BLaER1 (cell line): ENCODE results near the gene ERCC3.
"Not testable (repeated sequence)": the region's sequence is repeated elsewhere in the genome, so short reads cannot be mapped to it uniquely, and the experiment has no call there.

Source experiments
- H3K27ac ChIP-seq: shearing (Covaris generic); formaldehyde crosslinking; 2 replicates; pipeline ENCODE4 v1.8.1; 2022
- H3K27me3 ChIP-seq: shearing (Covaris generic); formaldehyde crosslinking; 2 replicates; pipeline ENCODE4 v1.8.1; 2022
- H3K36me3 ChIP-seq: shearing (Covaris generic); formaldehyde crosslinking; 2 replicates; pipeline ENCODE4 v1.8.1; 2022
- H3K4me1 ChIP-seq: shearing (Covaris generic); formaldehyde crosslinking; 2 replicates; pipeline ENCODE4 v1.8.1; 2022
- H3K4me2 ChIP-seq: shearing (Covaris generic); formaldehyde crosslinking; 2 replicates; pipeline ENCODE4 v1.8.1; 2022
- H3K4me3 ChIP-seq: shearing (Covaris generic); formaldehyde crosslinking; 2 replicates; pipeline ENCODE4 v1.8.1; 2022
- H3K9ac ChIP-seq: shearing (Covaris generic); formaldehyde crosslinking; 2 replicates; pipeline ENCODE4 v1.8.1; 2022
- H3K9me3 ChIP-seq: shearing (Covaris generic); formaldehyde crosslinking; 2 replicates; pipeline ENCODE4 v1.8.1; 2022
- H4K20me1 ChIP-seq: shearing (Covaris generic); formaldehyde crosslinking; 2 replicates; pipeline ENCODE4 v1.8.1; 2022
- Cebpa-rat ChIP-seq: shearing (Covaris generic); IDR thresholded peaks from 2 replicates; pipeline ENCODE4 v1.8.1; 2022

Gene ERCC3

DNA sequence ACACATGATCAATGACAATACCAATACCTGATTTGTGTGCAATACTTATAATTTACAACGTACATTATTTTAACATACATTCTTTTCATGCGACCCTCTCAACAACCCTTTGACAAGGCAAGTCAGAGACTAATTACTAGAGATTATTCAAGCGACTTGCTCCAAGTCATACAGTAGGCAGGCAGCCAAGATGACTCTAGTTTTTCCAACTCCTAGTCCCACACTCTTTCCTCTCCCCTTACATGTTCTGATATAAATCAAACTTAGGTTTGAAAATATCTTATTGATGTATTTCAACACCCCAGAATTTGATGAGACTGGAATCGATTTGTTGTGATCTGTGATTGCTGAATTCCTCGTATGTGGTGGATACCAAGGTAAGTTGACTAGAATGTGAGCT is 65.8 kb downstream of the ERCC3 start:
- no peak overlapping the region for H3K27ac ChIP-seq

GRCh38 chr2:127227264-127227660 is 66.7 kb downstream of the ERCC3 start:
- peaks cover 15% of the 10 kb centered on the region for H3K9me3 ChIP-seq
- H3K4me3 ChIP-seq, H3K4me1 ChIP-seq, H3K36me3 ChIP-seq, H3K9ac ChIP-seq, H3K27me3 ChIP-seq, H3K4me2 ChIP-seq, H4K20me1 ChIP-seq, H3K27ac ChIP-seq: not testable (repeated sequence)

More for the DNA sequence above, 65.8 kb downstream of the ERCC3 start:
- no peak overlapping the region for H3K4me2 ChIP-seq
- no peaks in the 10 kb centered on the region for H3K27me3 ChIP-seq
- H3K36me3 ChIP-seq = no peaks in the 10 kb centered on the region
- no peak overlapping the region for H3K4me3 ChIP-seq
- no peaks in the 10 kb centered on the region for H4K20me1 ChIP-seq
- H3K9ac ChIP-seq = no peak overlapping the region
- TF ChIP-seq Cebpa-rat = no peak
- no peaks in the 10 kb centered on the region for H3K4me1 ChIP-seq
- H3K9me3 ChIP-seq = peaks cover 15% of the 10 kb centered on the region

DNA sequence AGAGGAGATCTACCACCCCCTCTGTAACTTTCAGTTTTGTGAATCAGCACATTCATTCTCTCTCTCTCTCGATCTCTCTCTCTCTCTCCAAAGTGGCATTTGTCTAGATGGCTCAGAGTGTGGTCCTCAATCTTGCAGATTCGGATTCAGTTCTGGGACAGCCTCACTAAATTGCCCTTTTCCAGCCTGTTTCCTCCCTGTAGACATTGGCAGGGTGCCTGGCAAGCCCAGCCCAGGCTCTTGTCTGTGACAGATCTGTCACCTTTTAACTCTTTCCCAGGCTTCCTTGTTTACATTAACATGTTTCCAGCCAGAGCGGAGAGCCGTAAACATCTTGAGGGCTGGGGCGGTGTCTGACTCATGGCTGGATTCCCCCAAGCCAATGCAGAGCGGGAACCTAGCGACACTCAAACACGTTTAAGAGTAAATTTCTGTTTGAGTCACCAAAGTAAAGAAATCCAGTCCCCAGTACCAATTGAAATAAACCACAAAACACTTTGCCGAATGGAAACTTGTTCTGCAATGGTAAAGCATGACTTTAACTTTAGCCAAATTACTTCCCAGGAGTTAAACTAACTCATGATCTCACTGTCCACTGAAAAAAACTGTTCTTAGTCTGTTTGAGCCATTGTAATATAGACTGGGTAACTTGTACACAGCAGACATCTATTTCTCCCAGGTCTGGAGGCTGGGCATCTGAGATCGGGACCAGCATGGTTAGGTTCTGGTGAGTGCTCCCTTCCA is 67.3 kb downstream of the ERCC3 start:
- Histone ChIP-seq H3K36me3 (no peaks in the 10 kb centered on the region), H3K4me2 (no peak overlapping the region), H4K20me1 (no peaks in the 10 kb centered on the region), H3K27ac (no peak overlapping the region), H3K4me3 (no peak overlapping the region), H3K9me3 (peaks cover 15% of the 10 kb centered on the region), H3K27me3 (peaks cover under 1% of the 10 kb centered on the region; the same call in 1 of the 2 replicates), H3K4me1 (no peaks in the 10 kb centered on the region), H3K9ac (no peak overlapping the region)
- TF ChIP-seq Cebpa-rat = no peak

DNA sequence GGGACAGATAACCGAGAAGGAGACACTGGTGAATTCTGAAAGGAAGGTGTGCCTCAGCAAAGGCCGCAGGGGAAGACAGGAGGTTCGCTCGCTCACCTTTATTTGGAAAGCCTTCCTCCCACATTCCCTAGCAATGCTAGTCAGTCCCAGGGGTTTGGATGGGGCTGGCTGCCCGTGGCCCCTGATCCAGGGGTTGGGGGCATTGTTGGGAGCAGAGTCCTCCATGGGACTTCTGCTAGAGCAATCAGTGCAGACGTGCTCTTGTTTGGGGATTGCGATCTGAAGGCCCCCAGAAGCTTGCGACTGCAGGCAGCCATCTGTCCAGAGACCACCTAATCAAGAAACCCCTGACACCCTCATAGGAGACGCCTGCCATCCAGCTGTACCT is 67.8 kb downstream of the ERCC3 start:
- Histone ChIP-seq H3K4me3 (no peak overlapping the region), H3K27ac (no peak overlapping the region), H3K36me3 (no peaks in the 10 kb centered on the region), H3K4me2 (no peak overlapping the region), H3K9me3 (peaks cover 16% of the 10 kb centered on the region), H4K20me1 (no peaks in the 10 kb centered on the region), H3K27me3 (peaks cover 6% of the 10 kb centered on the region), H3K4me1 (no peaks in the 10 kb centered on the region), H3K9ac (no peak overlapping the region)
- no peak for TF ChIP-seq Cebpa-rat

DNA sequence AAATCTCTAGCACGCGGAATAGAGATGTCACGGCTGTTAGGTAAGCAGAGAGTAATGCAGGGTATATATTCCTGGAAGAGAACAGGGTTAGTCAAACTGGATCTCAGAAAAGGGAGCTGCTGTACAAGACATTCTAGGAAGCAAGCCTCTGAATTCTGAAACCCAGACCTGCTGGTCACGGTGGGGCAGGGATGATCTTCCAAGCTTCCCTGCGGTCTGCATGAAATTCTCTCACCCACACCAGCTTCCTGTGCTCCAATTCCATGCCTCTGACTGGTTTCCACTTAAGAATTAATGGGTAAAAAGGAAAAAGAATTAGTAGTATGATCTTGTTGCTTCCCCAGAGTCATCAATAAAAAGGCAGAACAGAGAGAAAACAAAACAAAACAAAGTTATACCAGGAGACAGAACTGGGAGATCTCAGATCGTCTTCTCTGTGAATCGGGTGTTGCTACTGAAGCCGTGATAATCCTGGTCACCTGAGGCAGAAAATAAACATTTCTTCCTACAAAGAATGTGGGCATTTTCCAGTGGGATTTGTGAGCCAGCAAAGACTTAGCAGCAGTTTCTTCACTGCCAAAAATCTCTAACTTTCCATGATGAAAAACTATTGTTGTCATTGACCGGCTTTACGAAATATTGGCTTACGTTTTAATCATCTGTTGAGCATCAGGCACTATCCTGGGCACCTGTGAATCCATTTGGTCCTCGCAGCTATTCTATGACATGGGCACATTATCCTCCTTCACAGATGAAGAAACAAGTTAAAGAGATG is 68.6 kb downstream of the ERCC3 start:
- no peak overlapping the region for H3K4me2 ChIP-seq
- H3K27me3 ChIP-seq = peaks cover 13% of the 10 kb centered on the region
- H4K20me1 ChIP-seq = no peaks in the 10 kb centered on the region
- no peaks in the 10 kb centered on the region for H3K4me1 ChIP-seq
- peaks cover 24% of the 10 kb centered on the region for H3K9me3 ChIP-seq
- no peaks in the 10 kb centered on the region for H3K36me3 ChIP-seq
- H3K4me3 ChIP-seq = no peak overlapping the region
- no peak for TF ChIP-seq Cebpa-rat
- no peak overlapping the region for H3K9ac ChIP-seq
- H3K27ac ChIP-seq = no peak overlapping the region

DNA sequence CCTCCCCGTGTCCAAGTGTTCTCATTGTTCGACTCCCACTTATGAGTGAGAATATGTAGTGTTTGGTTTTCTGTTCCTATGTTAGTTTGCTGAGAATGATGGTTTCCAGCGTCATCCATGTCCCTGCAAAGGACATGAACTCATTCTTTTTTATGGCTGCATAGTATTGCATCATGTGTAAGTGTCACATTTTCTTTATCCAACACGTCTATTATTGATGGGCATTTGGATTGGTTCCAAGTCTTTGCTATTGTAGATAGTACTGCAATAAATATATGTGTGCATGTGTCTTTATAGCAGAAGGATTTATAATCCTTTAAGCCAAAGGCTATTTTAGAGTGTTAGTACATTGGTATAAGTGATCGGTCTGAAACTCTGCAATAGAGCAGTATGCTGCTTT is 69.8 kb downstream of the ERCC3 start:
- not testable (repeated sequence) for H4K20me1 ChIP-seq, H3K4me1 ChIP-seq

GRCh38 chr2:127220768-127221527 is 73.0 kb downstream of the ERCC3 start:
- H3K27ac ChIP-seq = no peak overlapping the region
- H3K4me2 ChIP-seq = no peak overlapping the region
- TF ChIP-seq Cebpa-rat = no peak
- no peak overlapping the region for H3K4me3 ChIP-seq
- no peaks in the 10 kb centered on the region; the same call in 1 of the 2 replicates for H4K20me1 ChIP-seq
- H3K9ac ChIP-seq = no peak overlapping the region
- peaks cover 49% of the 10 kb centered on the region for H3K9me3 ChIP-seq
- H3K27me3 ChIP-seq = peaks cover 52% of the 10 kb centered on the region
- peaks cover 5% of the 10 kb centered on the region; the same call in 1 of the 2 replicates for H3K4me1 ChIP-seq
- no peaks in the 10 kb centered on the region for H3K36me3 ChIP-seq

More for the DNA sequence above, 69.8 kb downstream of the ERCC3 start:
- not testable (repeated sequence) for H3K36me3 ChIP-seq, H3K4me3 ChIP-seq, H3K27ac ChIP-seq, H3K9ac ChIP-seq, H3K4me2 ChIP-seq
- H3K9me3 ChIP-seq = peaks cover 33% of the 10 kb centered on the region
- H3K27me3 ChIP-seq = peaks cover 26% of the 10 kb centered on the region

- Histone ChIP-seq H3K4me2 (peak within 1 kb of the TSS; percentile 73), H3K36me3 (no peaks in the 10 kb centered on the region), H3K9me3 (peaks cover 49% of the 10 kb centered on the region), H3K4me1 (peaks cover 5% of the 10 kb centered on the region; the same call in 1 of the 2 replicates), H3K9ac (no peak within 1 kb of the TSS), H3K4me3 (peak within 1 kb of the TSS; percentile 61), H4K20me1 (no peaks in the 10 kb centered on the region; the same call in 1 of the 2 replicates), H3K27ac (no peak within 1 kb of the TSS), H3K27me3 (peaks cover 52% of the 10 kb centered on the region)
- no peak for TF ChIP-seq Cebpa-rat
Observed at GRCh38 chr2:127220102-127220767, 73.7 kb downstream of the ERCC3 start, which contains the start of gene CYP27C1. TSS of gene CYP27C1 (minus strand) at chr2:127220299. CDS start at chr2:127220270, 29 bp downstream.
